ENCODE measurements around the gene LKAAEAR1. TPM values are rescaled to one million over a fixed set of nuclear protein-coding genes. Genes with fewer than 3 reads are reported as not detected.

Gene LKAAEAR1
- total and polyA plus RNA-seq, 9 of the 15 experiments (the other 6 are each of a cell fraction or from before 2014, with no cell fraction given) = not detected

DNA sequence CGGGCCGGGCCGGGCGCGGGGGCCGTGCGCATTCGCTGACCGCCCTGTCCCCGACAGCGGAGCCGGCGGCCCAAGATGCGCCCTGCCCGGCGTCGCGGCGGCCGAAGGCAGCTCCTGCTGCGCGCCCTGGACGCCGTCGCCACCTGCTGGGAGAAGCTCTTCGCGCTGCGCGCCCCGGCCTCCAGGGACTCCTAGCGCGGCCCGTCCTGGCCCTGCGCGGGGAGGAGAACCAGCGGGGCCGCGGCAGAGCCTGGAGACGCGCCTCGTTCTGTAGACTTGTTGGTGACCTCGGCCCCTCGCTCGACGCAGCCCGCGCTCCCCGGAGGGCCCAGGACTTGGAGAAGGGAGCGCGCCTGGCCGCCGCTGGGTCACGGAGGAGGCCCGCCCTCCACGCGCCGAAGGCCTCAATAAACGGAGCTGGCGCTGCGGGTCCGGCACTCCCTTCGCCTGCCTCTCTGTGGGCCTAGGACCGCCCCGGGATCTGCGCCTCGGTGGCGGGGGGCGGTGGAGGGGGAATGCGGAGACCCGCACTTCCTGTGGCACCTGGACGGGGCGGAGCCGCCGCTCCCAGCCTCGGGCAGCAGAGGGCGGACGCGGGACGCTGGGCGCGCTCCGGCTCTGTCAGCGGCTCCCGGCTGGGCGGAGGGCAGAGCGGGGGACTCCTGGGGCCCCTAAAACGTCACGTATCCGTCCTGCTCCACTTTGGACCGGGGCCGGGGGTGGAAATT lies 45.5 kb downstream of the LKAAEAR1 start (continued):
- no peak for TF ChIP-seq NFE2 (IDR thresholded peaks at IDR 0.05; ENCODE audit: low read depth)
- TF ChIP-seq SRSF1 (IDR thresholded peaks at IDR 0.05; ENCODE audit: low read depth, low read length) = no peak
- no peak for TF ChIP-seq E2F8 (IDR thresholded peaks at IDR 0.05; ENCODE audit: low read depth, partially characterized antibody)
- peak; percentile 93 for TF ChIP-seq MAX (CRISPR knock-in tag; IDR thresholded peaks at IDR 0.05)
- no peak for TF ChIP-seq POLR2AphosphoS2 (IDR thresholded peaks at IDR 0.05; ENCODE audit: low read length)
- TF ChIP-seq NFXL1 (CRISPR knock-in tag; IDR thresholded peaks at IDR 0.05) = no peak
- TF ChIP-seq ARNT (IDR thresholded peaks at IDR 0.05) = no peak
- no peak for TF ChIP-seq HDGF (IDR thresholded peaks at IDR 0.05)
- TF ChIP-seq PRMT5 (CRISPR knock-in tag; IDR thresholded peaks at IDR 0.05) = peak; percentile 67; the same call in 1 of the 2 replicates
- no peak for TF ChIP-seq ETV5 (CRISPR knock-in tag; IDR thresholded peaks at IDR 0.05; ENCODE audit: low read depth)
- TF ChIP-seq SPI1 (IDR thresholded peaks at IDR 0.05; ENCODE audit: borderline replicate concordance, low read depth, low read length) = no peak
- no peak for TF ChIP-seq ZNF79 (CRISPR knock-in tag; IDR thresholded peaks at IDR 0.05; ENCODE audit: low read depth)
- no peak for TF ChIP-seq PHB (CRISPR knock-in tag; IDR thresholded peaks at IDR 0.05)
- TF ChIP-seq SIN3A (IDR thresholded peaks at IDR 0.05; ENCODE audit: borderline replicate concordance in 2 of 2, control insufficient read depth in 1 of 2, low read depth in 2 of 2, low read length in 2 of 2) = no peak; a peak in 1 of 4 replicates
- TF ChIP-seq TCF15 (CRISPR knock-in tag; IDR thresholded peaks at IDR 0.05) = no peak
- TF ChIP-seq KHSRP (IDR thresholded peaks at IDR 0.05) = no peak
- peak; percentile 84 for TF ChIP-seq NCOA6 (IDR thresholded peaks at IDR 0.05)
- TF ChIP-seq CBFB (CRISPR knock-in tag; IDR thresholded peaks at IDR 0.05) = no peak
- no peak for TF ChIP-seq MECOM (CRISPR knock-in tag; IDR thresholded peaks at IDR 0.05)
- no peak for TF ChIP-seq PPARD (CRISPR knock-in tag; IDR thresholded peaks at IDR 0.05)
- TF ChIP-seq HDAC8 (tag; IDR thresholded peaks at IDR 0.05) = 0 out of 2 replicates have a peak, but pooled peaks have one; percentile 55
- TF ChIP-seq EZH2 (IDR thresholded peaks at IDR 0.05; ENCODE audit: borderline replicate concordance, low read depth, low read length) = no peak
- no peak for TF ChIP-seq ZNF316 (IDR thresholded peaks at IDR 0.05)
- no peak for TF ChIP-seq ZBTB8A (IDR thresholded peaks at IDR 0.05; ENCODE audit: partially characterized antibody)
- TF ChIP-seq GATA2 (CRISPR knock-in tag; IDR thresholded peaks at IDR 0.05) = no peak
- no peak for TF ChIP-seq CC2D1A (IDR thresholded peaks at IDR 0.05)
- peak; percentile 69 for TF ChIP-seq GABPA (tag; conservative IDR thresholded peaks at IDR 0.05; ENCODE audit: low read depth)

All from K562 (cell line).